Skeletal muscle tissue (tissue), 4 donors: ENCODE measurements around the gene OR10D3. TPM values are rescaled to one million over a fixed set of nuclear protein-coding genes. Genes with fewer than 3 reads are reported as not detected.
"Not testable (repeated sequence)": the region's sequence is repeated elsewhere in the genome, so short reads cannot be mapped to it uniquely, and the experiment has no call there.

Experiments
- H3K27ac ChIP-seq: one replicate; pipeline ENCODE4 v1.7.0; 2013; ENCODE audit warnings: mild to moderate bottlenecking, low read depth, low read length, inconsistent platforms
- H3K27me3 ChIP-seq, 3 donors: one replicate each; pipeline ENCODE4 v1.7.0; 2013; ENCODE audit warnings: low read length in 3 of 3; ENCODE audit not compliant: control insufficient read depth in 3 of 3, insufficient read depth in 3 of 3
- H3K36me3 ChIP-seq, 3 donors: one replicate each; pipeline ENCODE4 v1.7.0; 2013; ENCODE audit warnings: low read length in 3 of 3; ENCODE audit not compliant: control insufficient read depth in 3 of 3, insufficient read depth in 3 of 3
- H3K4me1 ChIP-seq, 3 donors: one replicate each; pipeline ENCODE4 v1.7.0; 2013; ENCODE audit warnings: low read length in 3 of 3, mild to moderate bottlenecking in 3 of 3; ENCODE audit not compliant: control insufficient read depth in 3 of 3, insufficient read depth in 3 of 3
- H3K4me3 ChIP-seq, 3 donors: one replicate each; pipeline ENCODE4 v1.7.0; 2013; ENCODE audit warnings: low read length in 3 of 3
- H3K9ac ChIP-seq, 3 donors: one replicate each; pipeline ENCODE4 v1.7.0; 2013; ENCODE audit warnings: low read length in 3 of 3, mild to moderate bottlenecking in 3 of 3, moderate library complexity in 2 of 3, low read depth in 1 of 3
- H3K9me3 ChIP-seq, 3 donors: one replicate each; pipeline ENCODE4 v1.7.0; 2013; ENCODE audit warnings: low read length in 3 of 3; ENCODE audit not compliant: control insufficient read depth in 3 of 3
- total RNA-seq: library from RNA; depleted of rRNA; stranded (reverse); fragments of >200 nt; gene quantifications from one replicate; pipeline ENCODE4 v1.2.3, GENCODE V29; 2014
- donor health status: Osteomylitis.

OR10D3 gene
- total RNA-seq, 1 donor from 2014 or later, result 0.52 TPM

DNA sequence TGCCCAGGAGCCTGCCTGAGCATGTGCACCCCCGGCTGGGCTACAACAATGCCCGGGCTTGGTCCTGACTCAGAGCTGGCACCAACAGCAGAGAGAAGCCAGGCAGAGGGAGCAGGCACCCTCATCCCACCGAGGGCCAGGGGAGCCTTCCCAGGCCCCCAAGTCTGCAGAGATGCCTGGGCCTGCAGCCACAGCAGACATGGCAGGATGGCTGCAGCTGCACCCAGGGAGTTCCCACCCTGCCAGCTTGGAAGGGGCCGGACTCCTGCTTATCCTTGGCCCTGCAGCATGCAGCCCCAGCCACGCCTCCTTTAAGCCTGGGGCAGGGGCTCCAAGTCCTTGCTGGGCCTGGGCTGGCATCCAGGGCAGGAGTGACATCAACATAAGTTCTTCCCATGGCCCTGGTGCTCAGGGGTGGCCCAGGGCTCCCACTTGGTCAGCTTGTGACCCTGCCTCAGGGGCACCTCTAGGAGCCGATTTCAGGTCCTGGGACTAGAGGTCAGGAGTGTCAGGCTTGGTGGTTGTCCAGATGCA, 26.7 kb downstream of the OR10D3 start:
- Histone ChIP-seq H3K36me3 (no peaks in the 10 kb centered on the region), H3K9me3 (no peaks in the 10 kb centered on the region)

DNA sequence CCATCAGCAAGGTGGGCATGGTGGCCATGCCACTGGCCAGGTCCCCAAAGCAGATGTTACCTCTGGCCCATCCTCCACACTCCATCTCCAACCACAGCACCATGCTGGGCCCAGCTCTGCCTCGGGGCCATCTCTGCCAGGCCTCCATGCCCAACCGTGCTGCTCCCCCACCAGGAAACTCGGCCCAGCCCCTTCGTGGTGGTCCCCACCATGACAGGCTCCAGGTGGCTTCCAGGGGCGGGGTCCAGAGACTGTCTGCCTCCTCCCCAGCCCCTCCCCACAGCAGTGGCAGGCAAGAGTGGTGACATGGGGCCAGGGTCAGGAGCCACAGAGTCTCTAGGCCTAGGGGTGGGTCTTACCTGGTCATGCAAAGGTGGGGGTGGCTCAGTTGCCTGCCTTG, 27.3 kb downstream of the OR10D3 start:
- Histone ChIP-seq H3K27ac (no peak overlapping the region), H3K4me1 (no peaks in the 10 kb centered on the region), H3K9ac (no peak overlapping the region), H3K27me3 (no peaks in the 10 kb centered on the region), H3K36me3 (no peaks in the 10 kb centered on the region), H3K9me3 (no peaks in the 10 kb centered on the region), H3K4me3 (no peak overlapping the region)

More for the DNA sequence above, 26.7 kb downstream of the OR10D3 start:
- Histone ChIP-seq H3K4me3 (no peak overlapping the region), H3K27me3 (no peaks in the 10 kb centered on the region), H3K27ac (no peak overlapping the region), H3K4me1 (no peaks in the 10 kb centered on the region), H3K9ac (no peak overlapping the region)

DNA sequence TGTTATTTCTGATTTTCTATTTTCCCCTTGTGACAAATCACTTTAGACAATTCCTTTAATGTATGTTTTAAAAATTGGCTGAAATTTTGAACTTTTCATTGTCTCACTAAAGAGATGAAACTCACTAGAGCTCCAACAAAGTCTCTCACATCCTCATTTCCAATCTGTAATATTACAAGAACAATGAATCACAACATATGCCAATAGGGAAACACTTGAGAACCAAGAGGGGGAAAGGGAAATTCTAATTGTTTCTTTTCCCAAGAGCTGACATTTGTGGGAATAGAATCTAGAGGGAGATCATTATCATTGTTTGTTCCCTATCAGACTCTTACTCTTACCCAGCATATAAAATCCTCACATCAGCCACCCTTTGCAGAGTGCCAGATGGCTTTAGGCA, 28.2 kb downstream of the OR10D3 start:
- no peaks in the 10 kb centered on the region for H3K27me3 ChIP-seq
- H3K4me1 ChIP-seq, result no peaks in the 10 kb centered on the region
- H3K4me3 ChIP-seq, result no peak overlapping the region
- H3K27ac ChIP-seq, result no peak overlapping the region
- no peaks in the 10 kb centered on the region for H3K9me3 ChIP-seq
- no peaks in the 10 kb centered on the region for H3K36me3 ChIP-seq
- H3K9ac ChIP-seq, result no peak overlapping the region

DNA sequence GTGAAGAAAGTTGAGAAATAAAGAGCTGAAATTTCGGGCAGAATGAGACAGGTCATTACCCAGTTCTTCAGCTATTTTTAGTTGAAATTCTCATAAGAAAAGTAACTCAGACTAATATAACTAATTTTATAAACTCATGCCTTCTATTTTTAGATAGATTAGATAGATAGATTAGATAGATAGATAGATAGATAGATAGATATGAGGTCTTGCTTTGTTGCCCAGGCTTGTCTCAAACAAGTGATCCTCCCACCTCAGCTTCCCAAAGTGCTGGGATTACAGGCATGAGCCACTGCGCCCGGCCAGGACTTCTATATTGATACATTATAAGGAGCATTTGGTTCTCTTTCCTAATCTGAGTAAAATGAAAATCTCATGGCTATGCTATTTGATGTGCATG, 30.9 kb downstream of the OR10D3 start:
- Histone ChIP-seq H3K4me3 (no peak overlapping the region), H3K27ac (no peak overlapping the region)

DNA sequence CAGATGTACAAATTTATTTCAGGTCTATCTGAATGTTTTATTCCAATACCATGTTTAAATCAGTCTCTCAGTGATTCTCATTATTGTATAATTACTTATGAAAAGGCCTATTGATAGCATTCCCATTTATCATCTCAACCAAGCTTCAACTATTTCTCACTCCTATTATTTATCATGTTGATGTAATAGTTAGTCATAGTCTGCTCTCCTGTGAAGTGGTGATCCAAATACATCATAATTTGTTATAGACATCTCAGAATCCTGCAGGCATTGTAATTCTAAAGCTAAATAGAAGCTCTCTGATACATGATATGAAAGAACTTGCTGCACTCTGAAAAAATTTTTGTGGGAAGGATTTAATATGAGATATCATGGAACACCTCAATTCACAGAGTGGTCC, 36.0 kb downstream of the OR10D3 start:
- H3K4me1 ChIP-seq, result no peaks in the 10 kb centered on the region
- H3K27ac ChIP-seq, result no peak overlapping the region
- no peaks in the 10 kb centered on the region for H3K36me3 ChIP-seq
- H3K4me3 ChIP-seq, result no peak overlapping the region
- H3K27me3 ChIP-seq, result no peaks in the 10 kb centered on the region
- no peak overlapping the region for H3K9ac ChIP-seq
- no peaks in the 10 kb centered on the region for H3K9me3 ChIP-seq

More for the DNA sequence above, 30.9 kb downstream of the OR10D3 start:
- no peaks in the 10 kb centered on the region for H3K36me3 ChIP-seq
- H3K27me3 ChIP-seq, result no peaks in the 10 kb centered on the region
- H3K9me3 ChIP-seq, result no peaks in the 10 kb centered on the region
- no peaks in the 10 kb centered on the region for H3K4me1 ChIP-seq
- H3K9ac ChIP-seq, result no peak overlapping the region

DNA sequence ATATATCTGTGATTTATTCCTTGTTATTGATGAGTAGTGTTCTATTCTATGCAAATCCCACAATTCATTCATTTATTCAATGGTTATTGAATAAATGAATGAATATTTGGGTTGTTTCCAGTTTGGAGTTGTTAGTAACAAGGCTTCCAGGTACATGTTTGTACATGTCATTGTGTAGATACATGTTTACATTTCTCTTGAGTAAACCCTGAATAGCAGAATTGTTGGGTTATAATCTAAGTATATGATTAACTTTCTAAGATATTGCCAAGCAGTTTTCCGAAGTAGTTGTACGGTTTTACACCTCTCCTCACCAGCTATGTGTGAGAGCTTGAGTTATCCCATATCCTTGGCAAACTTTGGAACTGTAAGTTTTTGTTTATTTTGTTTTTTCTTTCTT, 39.3 kb downstream of the OR10D3 start:
- no peaks in the 10 kb centered on the region for H3K4me1 ChIP-seq
- H3K36me3 ChIP-seq, result no peaks in the 10 kb centered on the region
- no peak overlapping the region for H3K9ac ChIP-seq
- no peaks in the 10 kb centered on the region for H3K9me3 ChIP-seq
- no peak overlapping the region for H3K4me3 ChIP-seq
- no peak overlapping the region for H3K27ac ChIP-seq
- H3K27me3 ChIP-seq, result no peaks in the 10 kb centered on the region

DNA sequence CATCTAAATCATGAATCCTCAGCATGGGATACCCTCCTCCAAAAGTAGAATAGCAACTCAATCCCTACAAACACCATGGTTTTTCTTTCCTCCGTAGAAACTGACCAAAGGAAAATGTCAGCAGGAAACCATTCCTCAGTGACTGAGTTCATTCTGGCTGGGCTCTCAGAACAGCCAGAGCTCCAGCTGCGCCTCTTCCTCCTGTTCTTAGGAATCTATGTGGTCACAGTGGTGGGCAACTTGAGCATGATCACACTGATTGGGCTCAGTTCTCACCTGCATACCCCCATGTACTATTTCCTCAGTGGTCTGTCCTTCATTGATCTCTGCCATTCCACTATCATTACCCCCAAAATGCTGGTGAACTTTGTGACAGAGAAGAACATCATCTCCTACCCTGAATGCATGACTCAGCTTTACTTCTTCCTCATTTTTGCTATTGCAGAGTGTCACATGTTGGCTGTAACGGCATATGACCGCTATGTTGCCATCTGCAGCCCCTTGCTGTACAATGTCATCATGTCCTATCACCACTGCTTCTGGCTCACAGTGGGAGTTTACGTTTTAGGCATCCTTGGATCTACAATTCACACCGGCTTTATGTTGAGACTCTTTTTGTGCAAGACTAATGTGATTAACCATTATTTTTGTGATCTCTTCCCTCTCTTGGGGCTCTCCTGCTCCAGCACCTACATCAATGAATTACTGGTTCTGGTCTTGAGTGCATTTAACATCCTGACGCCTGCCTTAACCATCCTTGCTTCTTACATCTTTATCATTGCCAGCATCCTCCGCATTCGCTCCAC, 41.7 kb downstream of the OR10D3 start:
- H3K36me3 ChIP-seq, H3K27ac ChIP-seq, H3K4me1 ChIP-seq, H3K9ac ChIP-seq, H3K4me3 ChIP-seq, H3K9me3 ChIP-seq, H3K27me3 ChIP-seq: not testable (repeated sequence)

DNA sequence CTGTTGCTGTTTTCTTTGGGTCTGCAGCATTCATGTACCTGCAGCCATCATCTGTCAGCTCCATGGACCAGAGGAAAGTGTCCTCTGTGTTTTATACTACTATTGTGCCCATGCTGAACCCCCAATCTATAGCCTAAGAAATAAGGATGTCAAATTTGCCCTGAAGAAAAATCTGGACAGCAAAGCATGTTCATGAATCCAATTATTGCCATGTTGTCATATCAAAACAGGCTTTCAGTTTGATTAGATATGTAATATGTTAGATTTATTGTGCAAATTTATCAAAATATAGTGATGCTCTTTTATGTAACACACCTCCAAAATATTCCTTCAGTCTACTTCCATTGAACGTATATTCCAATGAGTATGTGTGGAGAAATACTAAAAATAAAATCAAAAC, 42.3 kb downstream of the OR10D3 start:
- Histone ChIP-seq H3K4me1 (no peaks in the 10 kb centered on the region), H3K36me3 (no peaks in the 10 kb centered on the region), H3K4me3 (no peak overlapping the region), H3K9me3 (no peaks in the 10 kb centered on the region), H3K9ac (no peak overlapping the region), H3K27me3 (no peaks in the 10 kb centered on the region), H3K27ac (no peak overlapping the region)

DNA sequence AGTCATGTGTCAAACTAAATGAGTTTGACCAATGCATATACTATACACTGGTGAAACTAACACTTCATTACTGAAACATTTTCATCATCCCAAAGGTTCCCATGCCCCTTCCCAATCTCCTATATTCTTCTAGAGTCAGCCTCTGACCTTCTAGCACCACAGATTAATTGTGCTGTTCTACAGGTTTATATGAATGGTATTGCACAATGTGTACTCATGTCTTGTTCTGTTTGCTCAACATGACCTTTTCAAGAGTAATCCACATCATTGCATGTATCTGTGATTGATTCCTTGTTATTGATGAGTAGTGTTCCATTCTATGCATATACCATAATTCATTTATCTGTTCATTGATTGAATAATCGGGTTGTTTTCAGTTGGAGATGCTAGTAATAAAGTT, 50.2 kb downstream of the OR10D3 start:
- Histone ChIP-seq H3K27ac (no peak overlapping the region), H3K9me3 (no peaks in the 10 kb centered on the region), H3K27me3 (no peaks in the 10 kb centered on the region), H3K4me1 (no peaks in the 10 kb centered on the region), H3K4me3 (no peak overlapping the region), H3K9ac (no peak overlapping the region), H3K36me3 (no peaks in the 10 kb centered on the region)
